ENCODE measurements around the gene FANCI.

The FANCI gene

DNA sequence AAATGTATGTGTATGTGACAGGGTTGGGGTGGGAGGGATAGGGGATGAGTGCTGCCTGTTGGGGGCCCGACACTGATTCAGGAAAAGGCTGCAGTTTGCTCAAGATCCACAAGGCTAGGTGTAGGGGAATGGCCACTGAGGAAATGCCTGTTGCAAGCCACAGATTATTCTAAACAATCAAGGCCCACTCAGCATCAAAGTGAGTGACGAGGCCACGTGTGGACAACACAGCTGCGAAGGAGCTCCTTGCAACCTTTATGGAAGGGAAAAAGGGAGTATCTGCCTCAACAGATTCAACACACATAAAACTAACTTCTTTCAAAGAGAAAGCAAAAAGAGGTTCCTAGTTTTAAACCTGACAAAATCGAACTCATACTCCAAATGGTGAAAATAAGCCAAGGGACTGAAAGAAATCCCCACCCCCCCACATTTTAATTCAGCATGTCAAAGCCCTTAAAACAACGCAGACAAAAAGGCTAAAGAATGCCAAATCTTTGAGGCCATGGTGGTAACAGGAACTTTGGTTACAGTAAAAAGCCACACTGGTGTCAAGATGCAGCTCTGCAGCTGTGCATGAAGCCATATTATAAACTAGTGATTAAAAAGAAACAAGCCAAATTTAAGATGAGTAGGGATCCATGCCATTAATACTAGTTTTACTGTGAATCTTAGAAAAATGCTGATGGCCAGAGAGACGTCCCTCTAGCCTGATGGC, 87.3 kb downstream of the FANCI start:
- DNase-seq (ENCODE audit: low read depth in 2 of 2, low spot score in 1 of 2): no peak

DNA sequence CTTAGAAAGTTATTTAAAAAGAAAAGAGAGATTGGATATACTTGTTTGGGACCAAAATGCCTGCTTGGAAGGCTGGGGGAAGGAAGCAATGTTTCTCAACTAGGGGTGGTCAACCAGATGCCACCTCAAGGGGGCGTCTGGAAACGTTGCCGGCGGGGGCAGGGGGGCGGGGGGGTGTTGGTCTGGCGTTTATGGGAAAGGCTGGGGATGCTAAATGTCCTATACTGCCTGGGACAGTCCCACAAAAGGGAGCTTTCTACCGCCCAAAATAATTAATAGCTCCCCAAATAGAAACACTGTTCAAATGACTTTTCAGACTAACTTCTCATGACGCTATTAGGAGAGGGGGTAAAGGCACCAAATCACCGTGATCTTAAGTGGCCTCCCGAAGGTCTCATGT, 88.7 kb downstream of the FANCI start:
- DNase-seq (ENCODE audit: low read depth in 2 of 2, low spot score in 1 of 2): no peak

DNA sequence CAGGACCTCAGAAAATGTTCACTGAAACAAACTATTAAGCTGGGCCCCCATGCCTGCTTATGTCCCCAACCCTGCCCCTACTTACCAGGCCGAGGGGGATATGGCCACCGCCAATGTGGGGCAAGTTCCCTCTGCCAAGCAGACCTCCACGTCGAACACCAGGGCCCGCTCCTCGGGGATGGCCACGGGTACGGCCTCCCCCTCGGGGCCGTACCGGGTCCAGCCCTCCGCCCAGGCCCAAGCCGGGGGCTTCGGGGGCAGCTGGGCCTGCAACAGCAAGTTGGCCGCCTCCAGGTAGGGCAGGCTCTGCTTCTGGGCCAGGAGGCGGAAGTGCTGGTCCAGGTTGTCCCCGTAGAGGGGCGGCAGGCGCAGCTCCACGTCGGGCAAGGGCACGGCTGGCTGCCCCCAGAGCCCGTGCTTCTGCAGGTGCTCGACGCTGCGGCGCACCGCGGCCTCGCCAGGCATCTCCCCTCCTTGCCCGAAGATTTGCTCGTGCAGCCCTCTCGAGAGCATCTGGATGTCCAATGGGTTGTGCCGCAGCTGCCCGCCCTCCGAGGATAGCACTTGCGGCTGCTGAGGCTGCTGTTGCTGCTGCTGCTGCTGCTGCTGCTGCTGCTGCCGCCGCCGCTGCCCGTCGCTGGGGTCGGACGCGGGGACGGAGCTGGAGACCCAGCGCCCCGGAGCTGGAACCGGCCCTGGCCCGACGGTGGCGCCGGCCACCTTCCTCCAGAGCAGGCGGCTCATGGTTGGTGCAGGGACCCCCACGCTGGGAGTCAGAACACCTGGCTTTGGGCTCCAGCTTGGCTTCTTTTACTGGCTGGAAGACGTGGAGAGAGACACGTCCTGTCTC, 89.5 kb downstream of the FANCI start:
- DNase-seq (ENCODE audit: low read depth in 2 of 2, low spot score in 1 of 2): no peak

DNA sequence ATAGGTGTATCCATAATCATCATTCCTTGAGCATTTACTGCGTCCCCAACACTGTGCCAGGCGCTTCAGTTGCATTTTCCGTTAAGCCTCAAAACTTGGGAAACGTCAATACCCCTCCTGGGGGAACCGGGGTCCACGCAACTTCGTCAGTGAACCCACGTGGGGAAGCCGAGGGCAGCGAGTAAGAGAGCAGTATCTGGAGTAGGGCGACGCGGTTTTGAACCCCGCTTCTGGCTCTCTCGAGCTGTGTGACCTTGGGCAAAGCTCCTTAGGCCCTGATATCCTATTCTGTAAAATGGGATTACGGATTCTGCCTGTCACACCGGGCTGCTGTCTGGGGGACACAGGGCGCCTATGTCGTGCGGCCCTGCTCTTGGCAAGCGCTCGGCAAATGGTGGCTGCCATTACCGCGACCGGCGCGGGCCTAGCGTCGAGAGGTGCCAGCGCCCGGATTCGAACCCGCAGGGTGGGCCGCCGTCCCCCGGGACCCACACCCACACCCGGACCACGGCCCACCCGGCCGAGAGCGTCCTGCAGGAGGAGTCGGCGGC, 90.3 kb downstream of the FANCI start:
- DNase-seq (ENCODE audit: low read depth in 2 of 2, low spot score in 1 of 2): no peak

DNA sequence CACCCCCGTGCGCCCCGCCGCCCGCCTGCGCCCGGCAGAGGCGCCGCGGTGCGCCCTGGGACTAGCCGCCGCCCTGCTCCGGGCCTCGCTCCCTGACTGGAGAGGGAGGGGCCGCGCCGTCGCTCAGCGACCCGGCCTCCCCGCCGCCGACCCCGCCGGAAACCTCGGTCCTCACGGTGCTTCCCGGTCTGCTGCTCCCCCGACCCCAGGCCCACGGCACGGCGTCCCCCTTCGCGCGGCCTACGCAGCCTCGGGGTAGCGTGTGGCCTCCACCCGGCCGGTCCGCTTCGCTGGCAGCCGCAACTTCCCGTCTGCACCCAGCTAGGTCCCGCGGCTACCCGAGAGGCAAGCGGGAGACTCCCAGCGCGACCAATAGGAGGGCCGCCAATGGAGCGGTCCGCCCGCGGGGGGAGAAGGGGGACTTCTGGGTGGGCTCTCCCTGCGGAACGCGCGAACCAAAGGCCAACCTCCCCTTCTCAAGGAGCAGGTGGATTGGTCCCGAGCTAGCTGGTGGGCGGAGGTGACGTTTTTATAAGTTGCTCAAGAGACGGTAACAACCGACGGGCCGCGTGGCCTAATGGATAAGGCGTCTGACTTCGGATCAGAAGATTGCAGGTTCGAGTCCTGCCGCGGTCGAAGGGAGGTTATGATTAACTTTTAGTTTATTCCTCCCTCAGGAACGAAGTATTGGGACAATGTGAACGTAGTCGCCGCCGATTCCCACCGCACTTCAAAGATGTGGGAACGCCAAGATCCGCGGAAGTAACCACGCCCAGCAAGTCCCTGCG, 90.9 kb downstream of the FANCI start, which contains the start of gene POLG:
Gene POLG, minus strand, starts transcription at position 315 of the 788 bp plus-strand sequence. CDS start 1,070 bp downstream, outside the sequence.
- peak; percentile 98 to 99 for DNase-seq (ENCODE audit: low read depth in 2 of 2, low spot score in 1 of 2)

DNA sequence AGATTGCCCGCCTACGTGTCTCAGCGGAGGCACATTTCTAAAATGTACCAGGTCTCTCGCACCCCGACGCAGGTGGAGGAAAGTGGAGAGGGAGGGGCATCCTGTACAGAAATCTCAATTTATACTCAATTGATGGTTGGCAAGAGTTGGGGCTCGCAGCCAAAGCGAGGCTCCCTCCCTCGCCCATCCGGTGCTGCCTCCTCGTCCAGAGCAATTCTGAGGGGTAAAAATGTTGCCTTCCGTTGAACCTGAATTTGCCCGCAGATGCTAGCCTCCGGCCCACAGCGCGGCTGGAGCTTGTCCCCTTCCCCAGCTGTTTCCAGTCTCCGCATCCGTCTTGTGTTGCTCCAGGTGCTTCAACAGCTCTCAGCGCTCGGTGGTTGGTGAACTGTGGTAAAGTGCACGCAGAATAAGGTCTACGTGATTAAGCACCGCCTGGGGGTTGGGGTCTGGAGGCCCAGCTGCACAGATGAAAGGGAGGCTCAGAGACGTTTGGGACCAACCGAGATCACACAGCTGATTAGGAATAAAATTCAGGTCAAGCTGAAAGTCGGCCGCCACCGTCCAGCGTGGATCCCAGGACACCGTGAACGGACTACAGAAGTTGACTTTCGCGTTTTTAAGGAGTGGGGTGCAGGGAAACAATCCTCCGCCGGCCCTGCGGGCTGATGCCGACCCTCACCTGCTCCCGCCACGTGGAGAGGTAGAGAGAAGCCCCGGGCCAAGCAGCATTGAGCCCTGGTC, 91.7 kb downstream of the FANCI start:
- DNase-seq (ENCODE audit: low read depth in 2 of 2, low spot score in 1 of 2): no peak

GRCh38 chr15:89338036-89338435, 94.3 kb downstream of the FANCI start:
- no peak for DNase-seq (ENCODE audit: low read depth in 2 of 2, low spot score in 1 of 2)

- no peak for DNase-seq (ENCODE audit: low read depth in 2 of 2, low spot score in 1 of 2)
Observed at GRCh38 chr15:89340573-89340972, 96.8 kb downstream of the FANCI start.

DNA sequence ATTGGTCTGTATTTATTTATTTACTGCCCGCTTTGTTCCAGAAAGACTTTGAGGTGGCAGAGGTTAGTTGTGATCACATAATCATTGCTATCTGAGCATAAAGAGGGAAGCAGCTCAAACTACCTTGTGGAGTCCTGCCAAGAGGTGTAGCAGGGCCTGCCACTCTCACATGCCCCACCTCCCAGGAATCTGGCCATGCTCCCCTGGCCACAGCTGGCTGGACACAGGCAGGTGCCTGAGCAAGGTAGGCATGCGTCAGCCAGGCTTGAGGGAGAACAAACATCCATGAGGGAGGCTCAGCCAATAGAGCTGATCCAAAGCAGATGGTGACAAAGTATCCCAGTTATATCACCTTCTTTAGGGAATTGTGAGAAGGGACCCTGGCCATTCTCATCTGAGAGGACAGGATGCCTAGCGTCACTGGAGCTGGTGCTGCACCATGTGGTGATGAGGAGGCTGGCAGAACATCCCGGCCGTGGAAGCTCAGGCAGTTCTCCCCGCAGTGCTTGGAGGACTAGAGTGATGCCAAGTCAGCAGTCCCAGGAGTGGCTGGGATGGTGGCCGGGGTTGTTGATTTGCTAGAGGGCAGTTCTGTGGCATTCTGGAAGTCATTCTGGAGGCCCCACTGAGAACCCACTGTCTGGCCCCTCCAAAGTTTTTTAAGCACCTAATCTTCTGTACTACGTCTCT, 97.7 kb downstream of the FANCI start:
- no peak for DNase-seq (ENCODE audit: low read depth in 2 of 2, low spot score in 1 of 2)

DNA sequence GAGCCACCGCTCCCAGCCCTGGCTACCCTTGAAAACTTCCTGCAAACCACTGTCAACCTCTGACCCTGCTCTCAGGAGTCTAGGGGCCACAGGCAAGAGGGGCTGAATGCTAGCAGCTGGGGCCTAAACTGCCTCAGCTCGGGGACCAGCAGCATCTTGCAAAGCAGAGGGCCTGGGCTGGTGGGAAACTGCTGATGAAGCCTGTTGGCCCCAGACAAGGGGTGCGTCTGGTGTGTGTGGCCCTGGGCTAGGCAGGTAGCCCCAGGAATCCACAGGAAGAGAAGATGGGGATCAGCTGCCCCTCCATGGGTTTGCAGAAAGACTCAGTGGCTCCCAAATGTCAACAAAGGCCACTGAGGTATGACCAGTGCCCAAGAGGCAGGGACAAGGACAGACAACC, 99.1 kb downstream of the FANCI start:
- DNase-seq (ENCODE audit: low read depth in 2 of 2, low spot score in 1 of 2): no peak

- DNase-seq (ENCODE audit: low read depth in 2 of 2, low spot score in 1 of 2): no peak
Observed at GRCh38 chr15:89345248-89345647, 101.5 kb downstream of the FANCI start.

- no peak for DNase-seq (ENCODE audit: low read depth in 2 of 2, low spot score in 1 of 2)
Observed at GRCh38 chr15:89346516-89347231, 102.9 kb downstream of the FANCI start.

DNA sequence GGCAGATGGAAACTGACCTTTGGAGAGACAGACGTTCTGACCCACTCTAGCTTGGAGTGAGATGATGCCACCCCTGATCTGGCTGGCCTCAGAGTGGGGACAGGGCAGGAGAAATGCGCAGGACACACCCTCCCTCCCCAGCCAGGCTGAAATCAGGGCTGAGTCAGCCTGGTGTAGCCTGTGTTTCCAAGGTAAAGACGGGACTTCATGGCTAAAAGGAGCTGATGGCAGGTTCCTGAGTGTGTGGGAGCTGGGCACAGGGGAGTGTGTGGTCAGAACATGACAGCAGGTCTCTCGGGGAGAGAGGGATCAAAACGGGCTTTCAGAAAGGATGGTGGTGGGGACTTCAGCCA, 105.4 kb downstream of the FANCI start:
- no peak for DNase-seq (ENCODE audit: low read depth in 2 of 2, low spot score in 1 of 2)

DNA sequence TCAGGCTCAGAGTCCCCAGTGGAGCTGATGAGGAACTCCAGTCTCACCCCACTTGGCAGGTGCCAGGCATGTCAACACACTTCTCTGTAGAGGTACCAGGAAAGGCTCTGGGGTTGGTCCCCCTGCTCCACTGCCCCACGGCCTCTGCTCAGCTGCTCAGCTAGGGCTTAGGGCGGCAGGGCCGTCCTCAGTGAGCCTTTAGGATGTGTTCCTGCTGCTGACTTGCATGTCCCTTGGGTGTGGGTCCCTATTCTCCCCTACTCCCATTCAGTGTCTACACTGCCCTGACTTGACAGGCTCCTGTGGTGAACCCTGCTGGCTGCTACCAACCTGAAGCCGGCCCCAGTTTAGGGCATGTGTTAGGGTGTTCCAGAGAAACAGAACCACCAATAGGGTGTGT, 108.7 kb downstream of the FANCI start:
- DNase-seq (ENCODE audit: low read depth in 2 of 2, low spot score in 1 of 2): no peak

- DNase-seq (ENCODE audit: low read depth in 2 of 2, low spot score in 1 of 2): no peak
Observed at GRCh38 chr15:89353991-89354390, 110.2 kb downstream of the FANCI start.

GRCh38 chr15:89356634-89357298, 113.0 kb downstream of the FANCI start:
- no peak for DNase-seq (ENCODE audit: low read depth in 2 of 2, low spot score in 1 of 2)

DNA sequence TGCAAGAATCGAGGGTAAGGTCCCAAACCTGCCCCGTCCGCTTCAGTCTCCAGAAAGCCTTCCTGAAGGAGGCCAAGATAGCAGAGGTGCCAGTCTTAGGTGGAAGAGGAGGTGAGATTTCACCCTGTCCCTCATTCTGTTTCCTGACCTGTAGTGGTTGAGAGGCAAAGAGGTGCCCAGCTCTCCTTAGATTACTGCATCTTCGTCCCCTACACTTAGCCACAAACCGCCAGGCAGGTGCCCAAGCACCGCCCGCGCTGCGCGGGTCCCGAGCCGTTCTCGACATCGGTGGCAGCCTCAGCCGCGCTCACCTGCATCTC, 114.6 kb downstream of the FANCI start:
- no peak for DNase-seq (ENCODE audit: low read depth in 2 of 2, low spot score in 1 of 2)

- DNase-seq (ENCODE audit: low read depth in 2 of 2, low spot score in 1 of 2): peak; percentile 46 to 62
Observed at GRCh38 chr15:89358755-89359439, 115.1 kb downstream of the FANCI start.

Measured in stimulated activated CD8-positive, alpha-beta memory T cell treated with anti-CD3 and anti-CD28 coated beads, Interleukin-4, amount 100 ng/mL, for 1 hour (primary cell).